ENCODE results near the gene TMEM213. TPM values are rescaled to one million over a fixed set of nuclear protein-coding genes. Genes with fewer than 3 reads are reported as not detected.

Gene TMEM213
- total RNA-seq, 1 donor from 2014 or later: not detected

- intact Hi-C loops (cut with DNase I): no loop called here
- ATAC-seq: no peak
- DNase-seq (ENCODE audit: low spot score): no peak
Observed at GRCh38 chr7:138832966-138833365, 35.2 kb downstream of the TMEM213 start.

GRCh38 chr7:138833596-138833995 lies 35.8 kb downstream of the TMEM213 start:
- ATAC-seq: no peak
- intact Hi-C loops (cut with DNase I): no loop called here
- DNase-seq (ENCODE audit: low spot score): no peak

- DNase-seq (ENCODE audit: low spot score) (no peak), ATAC-seq (no peak)
- intact Hi-C loops (cut with DNase I): no loop called here
Observed at GRCh38 chr7:138834583-138834982, 36.8 kb downstream of the TMEM213 start.

GRCh38 chr7:138835087-138835486 lies 37.3 kb downstream of the TMEM213 start:
- intact Hi-C loops (cut with DNase I): no loop called here
- DNase-seq (ENCODE audit: low spot score) (no peak), ATAC-seq (no peak)

- ATAC-seq (peak; percentile 28), DNase-seq (ENCODE audit: low spot score) (no peak)
- intact Hi-C loops (cut with DNase I): no loop called here
Observed at GRCh38 chr7:138837627-138838026, 39.8 kb downstream of the TMEM213 start.

GRCh38 chr7:138838166-138838565 lies 40.4 kb downstream of the TMEM213 start:
- ATAC-seq (peak; percentile 13), DNase-seq (ENCODE audit: low spot score) (no peak)
- intact Hi-C loops (cut with DNase I): no loop called here

GRCh38 chr7:138842111-138842510 lies 44.3 kb downstream of the TMEM213 start:
- ATAC-seq (no peak), DNase-seq (ENCODE audit: low spot score) (no peak)
- intact Hi-C loops (cut with DNase I): no loop called here

- intact Hi-C loops (cut with DNase I): no loop called here
- ATAC-seq (no peak), DNase-seq (ENCODE audit: low spot score) (no peak)
Observed at GRCh38 chr7:138843632-138844580, 46.1 kb downstream of the TMEM213 start.

- ATAC-seq: no peak
- no peak for DNase-seq (ENCODE audit: low spot score)
- intact Hi-C loops (cut with DNase I): no loop called here
Observed at GRCh38 chr7:138845711-138846110, 47.9 kb downstream of the TMEM213 start.

GRCh38 chr7:138848056-138848980 lies 50.5 kb downstream of the TMEM213 start:
- ATAC-seq (no peak), DNase-seq (ENCODE audit: low spot score) (no peak)
- intact Hi-C loops (cut with DNase I): no loop called here

GRCh38 chr7:138849701-138850100 lies 51.9 kb downstream of the TMEM213 start:
- no peak for ATAC-seq
- intact Hi-C loops (cut with DNase I): no loop called here

GRCh38 chr7:138852469-138852868 lies 54.7 kb downstream of the TMEM213 start:
- intact Hi-C loops (cut with DNase I): no loop called here
- DNase-seq (ENCODE audit: low spot score): no peak
- no peak for ATAC-seq

More at GRCh38 chr7:138849701-138850100, 51.9 kb downstream of the TMEM213 start:
- no peak for DNase-seq (ENCODE audit: low spot score)

GRCh38 chr7:138853448-138853847 lies 55.7 kb downstream of the TMEM213 start:
- ATAC-seq (no peak), DNase-seq (ENCODE audit: low spot score) (no peak)
- intact Hi-C loops (cut with DNase I): no loop called here

GRCh38 chr7:138854115-138854645 lies 56.4 kb downstream of the TMEM213 start:
- ATAC-seq: no peak
- intact Hi-C loops (cut with DNase I): no loop called here

GRCh38 chr7:138857728-138858127 lies 59.9 kb downstream of the TMEM213 start:
- intact Hi-C loops (cut with DNase I): no loop called here
- no peak for ATAC-seq

More at GRCh38 chr7:138854115-138854645, 56.4 kb downstream of the TMEM213 start:
- DNase-seq (ENCODE audit: low spot score): no peak

GRCh38 chr7:138861051-138861450 lies 63.3 kb downstream of the TMEM213 start:
- ATAC-seq: no peak

More at GRCh38 chr7:138857728-138858127, 59.9 kb downstream of the TMEM213 start:
- DNase-seq (ENCODE audit: low spot score): no peak

GRCh38 chr7:138863931-138864330 lies 66.1 kb downstream of the TMEM213 start:
- intact Hi-C loops (cut with DNase I): no loop called here
- DNase-seq (ENCODE audit: low spot score) (no peak), ATAC-seq (no peak)

More at GRCh38 chr7:138861051-138861450, 63.3 kb downstream of the TMEM213 start:
- DNase-seq (ENCODE audit: low spot score): no peak
- intact Hi-C loops (cut with DNase I): no loop called here

GRCh38 chr7:138864667-138865066 lies 66.9 kb downstream of the TMEM213 start:
- DNase-seq (ENCODE audit: low spot score) (no peak), ATAC-seq (no peak)
- intact Hi-C loops (cut with DNase I): no loop called here

- DNase-seq (ENCODE audit: low spot score): no peak
- no peak for ATAC-seq
- intact Hi-C loops (cut with DNase I): no loop called here
Observed at GRCh38 chr7:138865843-138866242, 68.0 kb downstream of the TMEM213 start.
